Forelimb muscle (tissue), 1 donor: ENCODE results near the gene GLMN. TPM values are rescaled to one million over a fixed set of nuclear protein-coding genes. Genes with fewer than 3 reads are reported as not detected.

Experiments used
- polyA plus RNA-seq: library from polyadenylated mRNA; unstranded; fragments of 120-200 nt; gene quantifications from one replicate; pipeline ENCODE4 v1.2.1, GENCODE V29; 2013; ENCODE audit not compliant: insufficient read length

Gene GLMN
- polyA plus RNA-seq, 1 donor, result 12.5 TPM

Other genes starting within 250 kb of the GLMN start
- gene SETSIP, start 223.6 kb downstream of the GLMN start, polyA plus RNA-seq, result 0.34 TPM
- 2.5 TPM for gene BTBD8, start 218.6 kb downstream of the GLMN start, polyA plus RNA-seq
- not detected for gene C1orf146, start 81.1 kb downstream of the GLMN start, polyA plus RNA-seq
- gene RPAP2, start 72 bp upstream of the GLMN start, polyA plus RNA-seq, result 13.3 TPM
- 0.20 TPM for gene GFI1, start 187.9 kb upstream of the GLMN start, polyA plus RNA-seq